NCI-H2196 treated with DMSO at 0.1 percent for 48 hours (cell line): ENCODE measurements around the gene BEAN1.

Experiments used
- DNase-seq: peaks from one replicate; lab custom pipeline; 2025; ENCODE audit not compliant: unreplicated experiment; lab: John Stamatoyannopoulos, UW

BEAN1 gene

DNA sequence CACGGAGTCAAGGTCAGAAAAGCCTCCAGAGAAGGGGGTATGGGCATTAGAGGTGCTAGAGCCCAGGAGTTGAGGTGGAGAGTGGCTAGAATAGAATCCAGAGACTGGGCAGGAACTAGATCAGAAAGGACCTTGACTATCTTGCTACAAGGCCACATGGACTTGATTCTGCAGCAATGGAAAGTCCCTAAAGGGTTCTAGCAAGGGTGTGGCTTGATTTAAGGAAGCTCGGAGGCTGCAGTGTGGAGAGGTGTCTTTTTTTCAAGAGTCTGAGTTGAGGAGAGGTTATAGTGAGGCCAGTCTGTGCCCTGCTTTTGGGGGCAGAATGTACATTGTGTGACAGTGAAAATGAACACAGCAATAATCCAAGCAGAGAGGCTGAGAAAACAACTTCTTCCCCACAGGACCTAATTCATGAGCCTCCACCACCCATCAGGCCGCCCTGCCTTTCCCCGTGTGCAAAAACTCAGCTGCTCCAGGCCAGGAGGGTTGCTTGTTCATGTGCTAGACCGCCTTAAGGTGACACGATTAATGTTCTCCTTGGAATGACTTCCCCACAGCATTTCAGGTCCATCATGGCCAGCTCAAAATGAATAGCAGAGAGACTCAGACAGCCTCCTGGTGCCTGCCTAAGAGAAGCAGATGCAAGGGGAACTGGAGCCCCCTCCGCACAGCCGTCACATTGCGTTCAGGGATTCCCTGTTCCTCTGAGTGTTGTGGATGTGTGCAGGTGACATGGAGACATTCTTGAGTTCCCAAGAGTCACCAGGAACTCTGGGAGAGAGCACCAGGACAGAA, 8.7 kb upstream of the BEAN1 start:
- DNase-seq: no peak

DNA sequence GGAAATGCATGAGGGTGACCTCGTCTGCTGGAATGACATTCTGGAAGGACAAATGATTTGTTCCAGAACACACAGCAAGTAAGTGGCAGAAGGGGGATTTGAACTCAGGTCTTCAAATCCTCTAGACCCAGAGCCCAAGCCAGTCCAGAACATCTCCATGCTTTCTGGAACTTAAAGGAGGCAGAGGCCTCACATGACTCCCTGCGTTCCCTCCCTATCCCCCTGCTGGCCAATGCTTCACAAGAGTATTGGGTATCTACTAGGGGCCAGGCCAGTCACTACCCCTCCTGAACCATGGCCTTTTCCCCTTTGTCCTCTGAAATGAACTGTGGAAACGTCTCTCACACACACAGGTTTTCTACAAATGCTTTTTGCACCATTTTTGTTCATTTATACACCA, 7.6 kb upstream of the BEAN1 start:
- no peak for DNase-seq

- no peak for DNase-seq
These were observed 6.7 kb upstream of the BEAN1 start for GRCh38 chr16:66420396-66420795.

DNA sequence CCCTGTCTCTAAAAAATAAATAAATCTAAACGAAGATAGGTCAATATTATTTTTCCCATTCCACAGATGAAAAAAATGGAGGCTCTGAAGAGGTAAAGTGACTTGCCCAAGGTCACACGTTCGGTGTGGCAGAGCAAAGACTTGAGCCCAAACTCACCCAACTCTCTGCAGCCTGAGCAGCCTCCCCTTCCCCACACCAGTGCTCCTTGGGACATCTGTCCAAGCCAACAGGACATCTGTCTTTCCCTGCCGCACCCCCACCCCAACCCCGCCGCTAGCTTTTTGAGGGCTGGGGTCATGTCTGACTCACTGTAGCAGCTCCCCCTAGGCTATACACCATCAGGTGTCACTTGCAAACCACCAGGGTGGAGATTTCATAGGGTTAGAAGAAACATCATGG, 5.2 kb upstream of the BEAN1 start:
- no peak for DNase-seq

DNA sequence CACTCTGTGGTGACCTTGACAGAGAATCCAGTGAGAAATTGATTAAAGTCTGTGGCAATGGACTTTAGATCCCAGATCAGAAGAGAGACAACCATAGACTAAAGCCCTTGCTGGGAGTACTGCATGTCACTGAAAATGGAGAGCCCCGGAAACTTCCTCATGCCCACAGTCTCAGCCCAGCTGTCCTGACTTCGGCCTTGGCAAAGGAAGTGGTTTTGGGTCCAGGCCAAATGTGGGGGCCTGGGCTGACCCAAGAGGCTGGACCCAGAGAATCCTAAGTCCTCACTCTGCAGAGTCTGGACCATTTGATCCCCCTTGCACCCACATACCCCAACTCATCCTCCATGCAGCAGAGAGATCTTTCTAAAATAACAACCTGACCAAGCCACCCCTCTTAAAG, 4.7 kb upstream of the BEAN1 start:
- DNase-seq: no peak

DNA sequence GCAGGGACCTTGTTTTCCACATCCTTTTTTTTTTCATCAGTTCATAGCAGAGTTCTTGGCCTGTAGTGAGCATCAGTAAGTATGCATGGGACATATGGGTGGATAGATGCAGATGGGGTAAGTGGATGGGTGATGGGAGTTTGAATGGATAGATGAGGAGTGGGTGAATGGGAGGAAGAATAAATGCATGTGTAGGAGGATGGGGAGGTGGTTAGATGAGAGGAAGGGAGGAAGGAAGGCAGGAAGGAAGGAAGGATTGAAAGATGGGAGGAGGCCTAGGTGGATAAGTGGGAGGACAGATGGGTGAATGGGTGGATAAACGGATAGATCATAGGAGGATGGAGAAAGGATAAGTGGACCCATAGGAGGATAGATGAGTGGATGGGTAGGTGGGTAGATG, 3.9 kb upstream of the BEAN1 start:
- no peak for DNase-seq

- no peak for DNase-seq
These were observed 1.4 kb upstream of the BEAN1 start for GRCh38 chr16:66425651-66426050.

GRCh38 chr16:66426112-66427035, 721 bp upstream of the BEAN1 start:
- no peak for DNase-seq

DNA sequence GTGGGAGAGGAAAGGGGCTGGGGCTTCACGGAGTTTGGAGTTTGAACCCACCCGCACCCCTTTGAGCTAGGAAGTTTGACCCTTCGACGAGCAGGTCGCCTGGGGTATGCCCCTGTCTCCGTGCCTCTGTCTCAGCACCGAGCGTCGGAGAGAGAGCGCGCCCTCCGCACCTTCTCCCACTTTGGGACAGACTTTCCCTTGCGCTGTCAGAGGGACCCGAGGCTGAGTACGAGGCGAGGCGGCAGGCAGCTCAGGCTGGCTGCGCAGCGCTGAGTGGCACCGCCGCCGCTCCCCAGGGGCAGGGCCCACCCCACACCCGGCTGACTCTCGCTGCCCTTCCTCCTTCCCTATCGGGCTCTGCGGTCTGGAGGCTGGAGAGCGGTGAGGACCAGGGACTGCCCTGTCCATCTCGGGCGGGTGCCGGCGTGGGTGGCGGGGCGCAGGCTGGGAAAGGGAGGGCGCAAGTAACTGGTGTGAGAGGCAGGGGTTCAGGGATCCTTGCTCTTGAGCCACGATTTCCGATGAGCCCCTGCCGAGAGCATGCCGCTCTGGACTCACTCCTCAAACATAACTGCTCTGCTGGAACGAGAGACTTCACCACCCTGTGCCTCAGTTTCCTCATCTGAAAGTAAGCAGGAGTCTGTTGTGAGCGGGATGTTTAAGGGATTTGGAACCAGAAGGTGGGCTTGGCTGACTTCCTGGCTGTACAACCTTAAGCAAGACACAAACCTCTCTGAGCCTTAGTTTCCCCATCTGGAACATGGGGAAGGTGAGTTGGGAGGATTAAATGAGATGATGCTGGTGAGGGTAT, 981 bp downstream of the BEAN1 start:
- no peak for DNase-seq

DNA sequence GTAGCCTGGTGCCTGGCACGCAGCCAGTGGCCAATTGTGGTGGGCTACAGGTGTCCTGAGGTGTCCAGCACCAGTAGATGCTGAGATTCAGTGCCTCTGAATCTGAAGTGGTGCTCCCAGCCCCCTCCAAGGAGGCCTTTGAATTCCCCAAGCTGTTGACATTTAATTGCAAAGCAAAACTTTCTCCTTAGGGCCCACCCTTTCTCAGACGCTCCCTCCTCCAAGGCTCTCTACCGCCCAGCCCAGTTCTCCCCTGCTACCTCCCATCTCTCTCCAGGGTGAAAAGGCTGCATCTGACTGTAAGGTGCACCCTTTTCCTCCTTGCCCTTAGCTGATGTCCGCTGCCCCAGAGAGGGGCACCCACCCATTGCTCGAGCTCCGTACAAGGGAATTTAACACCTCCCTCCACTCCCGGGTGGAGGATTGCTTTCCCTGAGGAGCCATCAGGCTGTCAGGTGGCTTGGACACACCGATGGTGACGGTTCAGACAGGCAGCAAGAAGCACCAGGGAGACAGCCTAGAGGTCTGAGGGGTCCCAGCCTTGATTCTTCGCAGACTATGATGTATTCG, 1.7 kb downstream of the BEAN1 start:
- DNase-seq: no peak

GRCh38 chr16:66429290-66429962, 2.3 kb downstream of the BEAN1 start:
- DNase-seq: no peak

DNA sequence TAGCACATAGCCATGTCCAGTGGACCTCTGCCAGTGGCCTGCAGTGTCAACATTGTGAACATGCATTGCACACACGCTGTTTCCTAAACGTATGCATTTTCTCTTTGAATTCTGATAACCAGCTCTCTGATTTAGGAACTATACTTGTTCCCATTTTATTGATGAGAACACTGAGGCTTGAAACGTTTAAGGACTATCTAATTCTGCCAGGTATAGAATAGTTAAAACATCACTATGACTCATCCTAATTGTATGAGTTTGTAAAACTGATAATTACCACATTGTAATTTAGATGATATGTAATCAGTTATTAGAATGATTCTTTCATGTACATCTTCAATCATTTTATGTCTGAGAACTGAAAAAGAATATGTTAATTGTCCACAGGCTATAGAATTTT, 3.1 kb downstream of the BEAN1 start:
- DNase-seq: no peak

DNA sequence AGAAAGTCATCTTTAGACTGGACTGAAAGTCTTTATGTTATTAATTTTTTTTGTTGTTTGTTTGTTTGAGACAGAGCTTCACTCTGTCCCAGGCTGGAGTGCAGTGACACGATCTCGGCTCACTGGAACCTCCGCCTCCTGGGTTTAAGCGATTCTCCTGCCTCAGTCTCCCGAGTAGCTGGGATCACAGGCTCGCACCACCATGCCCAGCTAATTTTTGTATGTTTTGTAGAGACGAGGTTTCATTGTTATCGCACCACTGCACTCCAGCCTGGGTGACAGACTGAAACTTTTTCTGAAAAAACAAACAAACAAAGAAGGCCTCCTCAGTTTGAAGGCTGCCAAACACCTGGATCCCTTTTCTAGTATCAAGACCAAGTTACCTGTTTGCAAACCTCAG, 4.7 kb downstream of the BEAN1 start:
- no peak for DNase-seq

DNA sequence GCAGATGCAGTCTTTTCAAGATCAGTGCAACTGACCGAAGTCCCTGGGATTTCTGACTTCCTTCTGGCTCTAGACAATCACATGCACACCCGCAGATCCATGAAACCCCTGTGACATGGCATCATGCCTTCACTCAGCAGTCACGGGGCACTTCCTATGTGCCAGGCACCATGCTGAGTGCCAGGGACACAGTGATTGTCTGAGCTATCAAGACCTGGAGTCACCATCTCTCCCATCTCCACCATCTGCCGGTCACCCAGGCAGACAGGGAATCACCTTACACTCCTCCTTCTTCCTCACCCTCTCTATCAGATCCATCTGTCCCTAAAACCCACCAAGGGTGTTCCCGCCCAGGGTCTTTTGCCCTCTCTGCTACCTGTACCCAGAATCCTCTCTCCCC, 5.3 kb downstream of the BEAN1 start:
- DNase-seq: no peak

DNA sequence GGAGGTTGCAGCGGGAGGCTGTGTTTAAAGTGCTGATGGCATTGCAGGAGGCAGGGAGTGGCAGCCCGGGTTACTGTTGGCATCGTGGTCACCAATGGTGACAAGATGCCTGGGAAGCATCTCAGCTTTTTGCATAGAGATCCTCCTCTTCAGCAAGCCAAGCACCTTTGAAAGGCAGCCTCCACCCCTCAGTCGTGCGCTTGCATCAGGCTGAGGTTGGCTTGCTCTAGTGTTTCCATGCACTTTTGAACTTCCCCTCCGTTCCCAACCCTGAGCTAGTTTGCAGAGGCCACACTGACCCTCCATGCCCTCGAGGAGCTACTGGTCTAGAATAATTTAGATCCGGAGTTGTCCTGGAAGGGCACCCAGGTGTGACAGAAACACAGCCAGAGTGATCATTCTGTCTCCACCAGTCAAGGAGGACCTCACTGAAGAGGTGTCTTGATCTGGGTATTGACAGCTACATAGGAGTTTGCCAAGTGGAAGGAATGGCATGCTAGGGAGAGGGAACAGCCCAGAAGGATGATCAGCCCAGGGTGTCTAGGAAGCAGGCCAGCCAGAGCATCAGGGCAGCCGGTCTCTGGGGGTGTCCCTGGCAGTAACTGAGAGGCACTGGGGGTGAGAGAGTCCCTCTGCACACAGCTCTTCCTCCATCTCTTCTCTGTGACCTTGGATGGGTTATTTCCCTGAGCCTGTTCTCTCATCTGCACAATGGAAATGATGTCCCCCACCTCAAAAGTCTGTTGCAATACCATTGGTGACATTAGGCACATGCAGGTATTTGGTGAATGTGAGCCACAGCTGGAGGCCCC, 7.7 kb downstream of the BEAN1 start:
- DNase-seq: no peak

DNA sequence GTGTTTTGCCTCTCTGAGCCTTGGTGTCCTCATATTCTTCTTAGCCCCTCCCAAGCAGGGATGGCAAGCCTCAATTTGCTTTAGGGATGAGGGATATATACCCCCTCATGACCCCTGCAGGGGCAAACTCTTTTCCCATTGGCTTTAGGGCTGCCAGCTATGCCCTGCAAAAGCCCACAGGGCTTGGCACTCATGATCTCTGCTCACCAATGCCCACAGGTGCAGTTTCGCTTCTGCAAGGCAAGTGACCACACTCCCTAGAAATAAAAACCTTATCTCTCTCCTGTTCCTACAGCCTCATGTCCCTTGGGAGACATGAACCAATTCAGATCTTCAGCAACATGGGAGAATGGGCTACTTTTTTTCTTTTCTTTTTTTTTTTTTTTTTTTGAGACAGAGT, 8.8 kb downstream of the BEAN1 start:
- DNase-seq: no peak

GRCh38 chr16:66437391-66437945, 10.4 kb downstream of the BEAN1 start:
- DNase-seq: no peak

DNA sequence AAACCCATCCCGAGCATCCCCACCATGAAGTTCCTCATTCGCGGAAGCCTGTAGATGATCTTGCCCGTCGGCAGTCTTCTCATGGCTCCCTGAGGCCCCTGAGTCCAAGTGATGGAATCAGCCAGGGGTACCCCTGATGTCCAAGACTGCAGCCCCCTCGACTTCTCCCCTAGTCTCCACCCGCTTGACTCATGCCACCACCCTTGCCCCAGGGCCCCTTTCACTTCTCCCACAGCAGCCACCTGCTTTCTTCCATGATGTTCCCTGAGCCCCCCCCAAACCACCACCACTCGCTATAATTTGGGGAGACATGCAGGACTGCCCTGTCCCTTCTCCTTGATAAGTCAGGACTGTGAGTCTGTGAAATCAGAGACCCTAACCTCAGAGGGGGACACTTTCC, 11.4 kb downstream of the BEAN1 start:
- no peak for DNase-seq

DNA sequence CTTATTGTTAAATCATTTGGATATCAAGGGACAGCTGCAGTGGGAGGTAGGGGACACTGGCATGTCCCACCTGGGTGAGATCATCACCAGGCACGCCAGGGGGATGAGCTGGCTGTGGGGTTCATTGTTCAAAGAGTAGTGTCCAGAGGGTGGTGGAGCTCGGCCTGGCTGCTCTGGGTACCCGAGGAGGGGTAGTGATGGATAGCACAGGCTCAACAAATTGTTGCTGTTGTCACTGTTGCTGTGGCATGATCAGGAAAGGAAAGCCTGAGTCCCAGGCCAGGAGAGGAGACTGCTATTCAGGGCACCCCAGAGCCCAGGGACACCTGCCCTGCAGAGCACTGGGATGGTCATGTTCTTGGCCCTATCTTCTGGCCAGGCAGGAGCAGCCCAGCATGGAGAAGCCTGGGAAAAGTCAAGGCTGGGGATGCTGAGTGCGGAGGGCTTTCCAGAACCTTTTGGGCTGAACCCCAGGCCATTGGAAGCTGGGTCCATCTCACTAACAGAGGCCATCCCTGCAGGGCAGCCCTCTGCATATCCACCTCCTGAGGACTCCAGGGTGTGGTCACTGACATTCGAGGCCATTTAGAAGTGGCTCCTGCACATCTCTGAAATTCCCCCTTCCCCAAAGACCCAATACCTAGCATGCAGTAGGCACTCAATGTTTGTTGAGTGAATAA, 12.1 kb downstream of the BEAN1 start:
- DNase-seq: no peak
